Central memory CD8-positive, alpha-beta T cell (primary cell): ENCODE measurements around the gene CLDN6.

Experiments used
- ATAC-seq: fragments of 150-1000 bp; cut with Tn5 transposase; replicated peaks from 2 replicates; pipeline ENCODE4 v1.10.0; 2022; ENCODE audit warnings: mild to moderate bottlenecking, moderate FRiP score, moderate number of reproducible peaks; ENCODE audit not compliant: poor library complexity, severe bottlenecking; ENCODE audit errors: extremely low read depth
- DNase-seq, 2 donors: peaks; one replicate each; pipeline ENCODE4 v3.0.0; 2021; ENCODE audit warnings: low spot score in 2 of 2
- H3K27ac Mint-ChIP-seq: one replicate; pipeline ENCODE4 v1.8.0; 2022; ENCODE audit warnings: low read depth, mild to moderate bottlenecking, moderate library complexity, mixed read lengths
- H3K27me3 Mint-ChIP-seq: one replicate; pipeline ENCODE4 v1.8.0; 2022; ENCODE audit warnings: mixed read lengths
- H3K36me3 Mint-ChIP-seq: one replicate; pipeline ENCODE4 v1.8.0; 2022; ENCODE audit warnings: mild to moderate bottlenecking, moderate library complexity, mixed read lengths; ENCODE audit not compliant: insufficient read depth
- H3K4me1 Mint-ChIP-seq: one replicate; pipeline ENCODE4 v1.8.0; 2022; ENCODE audit warnings: mixed read lengths
- H3K4me3 Mint-ChIP-seq: one replicate; pipeline ENCODE4 v1.8.0; 2022; ENCODE audit warnings: mild to moderate bottlenecking, moderate library complexity, mixed read lengths
- H3K9me3 Mint-ChIP-seq: one replicate; pipeline ENCODE4 v1.8.0; 2022; ENCODE audit warnings: mixed read lengths

CLDN6 gene

DNA sequence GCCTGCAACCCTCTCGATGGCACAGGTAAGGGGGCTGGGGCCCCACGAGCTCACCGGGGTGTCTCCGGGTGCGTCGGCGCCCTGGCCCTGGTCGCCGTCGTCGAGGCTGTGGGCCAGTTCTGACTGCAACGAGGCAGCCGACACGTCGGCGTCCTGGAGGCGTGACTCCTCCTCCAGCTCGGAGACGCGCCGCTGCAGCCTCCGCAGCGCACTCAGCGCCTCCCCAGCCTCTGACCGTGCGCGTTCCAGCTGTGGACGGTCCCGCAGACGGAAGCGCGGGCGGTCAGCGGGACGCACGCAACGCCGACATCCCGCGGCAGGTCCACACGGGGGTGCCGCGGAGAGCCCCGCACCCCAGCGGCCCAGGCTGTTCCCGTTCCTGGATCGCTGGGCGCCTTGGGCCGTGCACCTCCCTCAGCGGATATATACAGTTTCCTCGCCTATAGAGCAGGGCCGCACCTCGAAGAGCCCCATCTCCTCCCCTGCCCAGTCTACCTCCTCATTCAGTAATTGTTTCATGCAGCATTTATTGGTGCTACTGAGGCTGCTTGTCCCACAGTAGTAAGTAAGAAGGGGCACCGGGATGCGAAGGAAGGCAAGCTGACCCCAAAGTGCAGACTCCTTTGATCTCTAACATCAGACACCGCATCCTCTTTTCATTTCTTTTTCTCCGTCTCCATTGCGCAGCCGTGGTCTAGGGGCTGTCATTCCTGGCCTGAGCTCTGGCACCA, 11.7 kb upstream of the CLDN6 start:
- no peak overlapping the region for H3K27ac Mint-ChIP-seq
- peak; percentile 16 for ATAC-seq
- peaks cover 26% of the 10 kb centered on the region for H3K4me1 Mint-ChIP-seq
- peaks cover 61% of the 10 kb centered on the region for H3K27me3 Mint-ChIP-seq
- H3K4me3 Mint-ChIP-seq, result peak overlapping the region; percentile 48
- H3K9me3 Mint-ChIP-seq, result no peaks in the 10 kb centered on the region
- no peak for DNase-seq
- peaks cover 12% of the 10 kb centered on the region for H3K36me3 Mint-ChIP-seq

DNA sequence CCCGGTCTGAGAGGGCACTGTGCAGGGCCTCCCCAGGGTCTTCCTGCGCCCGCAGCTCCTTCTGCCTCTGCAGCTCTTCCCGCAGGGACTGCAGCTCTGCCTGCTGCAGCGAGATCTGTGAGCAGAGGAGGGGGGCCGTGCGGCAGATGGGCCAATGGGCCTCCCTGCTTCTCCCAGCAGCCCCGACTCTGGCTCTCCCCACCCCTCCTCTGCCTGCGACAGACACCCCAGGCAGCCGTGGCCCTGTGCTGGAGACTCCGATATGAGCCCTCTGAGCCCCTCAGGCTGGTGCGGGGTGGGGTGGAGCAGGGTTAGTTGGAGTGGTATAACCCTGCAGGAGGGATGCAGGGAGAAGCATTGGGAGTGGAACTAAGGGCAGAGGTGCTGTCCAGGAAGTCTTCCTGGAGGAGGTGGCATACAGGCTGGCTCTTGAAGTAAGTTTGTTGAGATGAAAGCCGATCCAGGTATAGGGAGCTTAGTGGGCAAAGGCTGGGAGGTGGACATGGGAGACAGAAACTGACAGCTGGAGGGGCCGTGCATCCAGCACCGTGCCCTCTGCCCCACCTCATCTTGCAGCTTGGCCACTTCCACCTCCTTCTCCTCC, 10.8 kb upstream of the CLDN6 start:
- Mint-ChIP-seq H3K4me1 (peaks cover 33% of the 10 kb centered on the region), H3K4me3 (peak overlapping the region; percentile 20), H3K27me3 (peaks cover 53% of the 10 kb centered on the region), H3K9me3 (no peaks in the 10 kb centered on the region), H3K36me3 (peaks cover 18% of the 10 kb centered on the region), H3K27ac (no peak overlapping the region)
- no peak for DNase-seq
- ATAC-seq, result no peak

DNA sequence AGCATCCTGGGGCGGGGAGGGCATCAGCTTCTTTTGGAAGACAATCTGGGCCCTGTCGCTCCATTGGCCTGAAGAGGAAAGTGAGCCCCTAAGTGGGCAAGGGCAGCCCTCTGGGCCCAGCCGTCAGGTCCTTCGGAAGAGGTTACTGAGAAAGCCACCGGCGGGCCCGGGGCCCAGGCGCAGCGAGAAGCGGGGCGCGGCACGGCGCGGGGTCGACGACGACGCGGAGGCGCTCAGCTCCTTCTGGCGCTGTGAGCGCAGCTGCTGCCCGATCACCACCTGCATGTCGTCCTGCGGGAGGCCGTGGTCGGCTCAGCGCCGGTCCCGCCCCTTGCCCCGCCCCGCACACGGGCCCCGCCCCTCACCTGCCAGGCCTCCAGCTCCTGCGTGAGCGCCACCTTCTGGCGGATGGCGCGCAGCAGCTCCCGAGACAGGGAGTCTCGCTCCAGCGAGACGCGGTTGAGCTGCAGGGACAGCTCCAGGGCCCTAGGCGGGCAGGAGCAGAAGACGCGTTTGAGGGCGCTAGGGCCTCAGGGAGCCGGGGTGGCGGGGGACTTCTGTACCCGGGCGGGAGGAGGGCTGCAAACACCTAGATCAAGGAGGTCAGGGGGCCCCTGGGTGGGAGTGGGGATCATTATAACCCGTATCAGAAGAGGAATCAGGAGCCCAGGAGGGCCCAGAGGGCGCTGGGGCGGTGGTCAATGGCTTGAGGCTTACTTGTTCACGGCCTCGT, 10.2 kb upstream of the CLDN6 start:
- Mint-ChIP-seq H3K4me3 (peak overlapping the region; percentile 42), H3K9me3 (no peaks in the 10 kb centered on the region), H3K27ac (no peak overlapping the region), H3K36me3 (peaks cover 18% of the 10 kb centered on the region), H3K4me1 (peaks cover 35% of the 10 kb centered on the region), H3K27me3 (peaks cover 46% of the 10 kb centered on the region)
- peak; percentile 66 to 76 for DNase-seq
- peak; percentile 17 for ATAC-seq

DNA sequence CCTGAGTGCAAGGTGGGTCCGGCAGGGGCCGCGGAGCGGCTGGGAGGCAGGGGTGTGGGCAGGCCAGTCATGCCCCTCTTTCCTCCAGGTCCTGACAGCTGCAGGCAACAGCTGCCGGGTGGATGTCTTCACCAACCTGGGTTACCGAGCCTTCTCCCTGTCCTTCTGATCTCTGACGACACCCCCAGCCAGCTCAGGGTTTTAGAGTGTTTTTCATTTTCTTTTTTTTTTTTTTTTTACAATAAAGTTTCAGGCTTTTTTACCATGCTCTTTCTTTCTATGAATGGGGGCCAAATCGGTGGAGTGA, 9.5 kb upstream of the CLDN6 start:
- peaks cover 18% of the 10 kb centered on the region for H3K36me3 Mint-ChIP-seq
- no peaks in the 10 kb centered on the region for H3K9me3 Mint-ChIP-seq

DNA sequence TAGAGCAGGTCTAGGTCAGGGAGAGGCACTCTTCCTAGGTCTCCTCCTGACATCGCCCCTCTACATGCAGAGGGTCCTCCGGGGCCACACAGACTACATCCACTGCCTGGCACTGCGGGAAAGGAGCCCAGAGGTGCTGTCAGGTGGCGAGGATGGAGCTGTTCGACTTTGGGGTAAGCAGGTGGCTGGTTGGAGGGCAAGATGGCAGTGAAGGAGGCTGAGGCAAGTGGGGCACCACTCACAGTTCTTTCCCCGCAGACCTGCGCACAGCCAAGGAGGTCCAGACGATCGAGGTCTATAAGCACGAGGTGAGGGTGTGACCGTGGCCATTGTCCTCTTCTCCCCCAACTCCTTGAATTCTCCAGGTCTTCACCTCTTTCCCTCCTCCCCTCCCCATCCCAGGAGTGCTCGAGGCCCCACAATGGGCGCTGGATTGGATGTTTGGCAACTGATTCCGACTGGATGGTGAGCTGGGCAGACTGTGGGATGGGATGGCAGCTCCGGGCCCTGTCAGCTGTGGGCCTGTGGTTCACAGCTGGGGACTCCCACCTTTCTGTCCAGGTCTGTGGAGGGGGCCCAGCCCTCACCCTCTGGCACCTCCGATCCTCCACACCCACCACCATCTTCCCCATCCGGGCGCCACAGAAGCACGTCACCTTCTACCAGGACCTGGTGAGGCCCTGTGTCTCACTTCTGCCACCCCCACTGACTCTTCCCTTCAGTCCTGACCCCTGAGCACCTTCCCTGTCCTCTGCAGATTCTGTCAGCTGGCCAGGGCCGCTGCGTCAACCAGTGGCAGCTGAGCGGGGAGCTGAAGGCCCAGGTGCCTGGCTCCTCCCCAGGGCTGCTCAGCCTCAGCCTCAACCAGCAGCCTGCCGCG, 8.9 kb upstream of the CLDN6 start:
- ATAC-seq, result no peak
- peaks cover 18% of the 10 kb centered on the region for H3K36me3 Mint-ChIP-seq
- H3K27me3 Mint-ChIP-seq, result peaks cover 33% of the 10 kb centered on the region
- no peaks in the 10 kb centered on the region for H3K9me3 Mint-ChIP-seq
- DNase-seq, result no peak
- peaks cover 41% of the 10 kb centered on the region for H3K4me1 Mint-ChIP-seq
- H3K4me3 Mint-ChIP-seq, result no peak overlapping the region
- no peak overlapping the region for H3K27ac Mint-ChIP-seq

More for the DNA sequence above, 9.5 kb upstream of the CLDN6 start:
- H3K4me1 Mint-ChIP-seq, result peaks cover 36% of the 10 kb centered on the region
- H3K27ac Mint-ChIP-seq, result no peak overlapping the region
- no peak for ATAC-seq
- H3K4me3 Mint-ChIP-seq, result no peak overlapping the region
- H3K27me3 Mint-ChIP-seq, result peaks cover 39% of the 10 kb centered on the region
- no peak for DNase-seq

DNA sequence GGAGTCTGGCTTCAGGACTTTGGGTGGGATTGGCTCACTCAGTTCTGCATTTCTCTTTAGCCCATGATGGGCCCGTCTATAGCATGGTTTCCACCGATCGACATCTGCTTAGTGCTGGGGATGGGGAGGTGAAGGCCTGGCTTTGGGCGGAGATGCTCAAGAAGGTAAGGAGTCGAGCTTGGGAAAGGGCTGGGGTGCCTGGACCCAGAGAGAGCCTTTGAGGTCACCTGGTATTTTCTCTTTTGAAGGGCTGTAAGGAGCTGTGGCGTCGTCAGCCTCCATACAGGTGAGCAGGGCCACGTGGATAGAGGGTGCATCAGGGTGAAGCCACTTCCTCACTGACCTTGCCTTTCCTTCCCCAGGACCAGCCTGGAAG, 8.0 kb upstream of the CLDN6 start:
- peaks cover 18% of the 10 kb centered on the region for H3K36me3 Mint-ChIP-seq
- H3K4me3 Mint-ChIP-seq, result no peak overlapping the region
- no peak for ATAC-seq

DNA sequence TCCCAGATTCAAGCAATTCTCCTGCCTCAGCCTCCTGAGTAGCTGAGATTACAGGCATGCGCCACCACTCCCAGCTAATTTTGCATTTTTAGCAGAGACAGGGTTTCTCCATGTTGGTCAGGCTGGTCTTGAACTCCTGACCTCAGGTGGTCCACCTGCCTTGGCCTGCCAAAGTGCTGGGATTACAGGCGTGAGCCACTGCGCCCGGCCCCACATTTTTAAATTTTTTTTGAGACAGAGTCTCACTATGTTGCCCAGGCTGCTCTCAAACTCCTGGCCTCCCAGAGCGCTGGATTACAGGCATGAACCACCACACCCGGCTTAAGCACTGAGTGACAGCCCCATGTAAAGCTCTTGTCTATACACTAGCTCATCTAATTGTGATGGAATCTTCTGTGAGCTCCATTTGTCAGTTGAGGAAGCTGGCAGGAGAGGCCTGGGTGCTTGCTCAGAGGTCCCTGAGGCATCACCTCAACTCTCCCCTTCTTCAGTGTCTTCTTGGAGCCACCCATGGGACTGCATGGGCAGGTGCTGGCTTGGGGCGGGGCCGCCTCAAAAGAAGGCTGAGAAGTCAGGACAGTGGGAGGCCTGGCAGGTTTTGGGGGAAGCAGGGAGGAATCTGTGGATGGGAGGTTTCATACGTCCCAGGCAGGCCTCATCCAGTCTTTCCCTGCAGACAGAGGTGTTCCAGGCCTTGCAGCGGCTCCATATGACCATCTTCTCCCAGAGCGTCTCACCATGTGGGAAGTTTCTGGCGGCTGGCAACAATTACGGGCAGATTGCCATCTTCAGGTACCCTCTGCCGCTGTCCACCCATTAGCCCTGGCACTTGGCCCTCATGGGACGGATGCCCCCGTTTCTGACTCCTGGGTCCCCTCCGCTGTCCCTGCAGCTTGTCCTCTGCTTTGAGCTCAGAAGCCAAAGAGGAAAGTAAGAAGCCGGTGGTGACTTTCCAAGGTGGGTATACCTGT, 7.3 kb upstream of the CLDN6 start:
- ATAC-seq (no peak), DNase-seq (no peak)
- Mint-ChIP-seq H3K36me3 (peaks cover 18% of the 10 kb centered on the region), H3K4me1 (peaks cover 54% of the 10 kb centered on the region), H3K27ac (no peak overlapping the region), H3K9me3 (no peaks in the 10 kb centered on the region), H3K27me3 (peaks cover 19% of the 10 kb centered on the region), H3K4me3 (peak overlapping the region; percentile 76)

More for the DNA sequence above, 8.0 kb upstream of the CLDN6 start:
- H3K27ac Mint-ChIP-seq, result no peak overlapping the region
- H3K4me1 Mint-ChIP-seq, result peaks cover 49% of the 10 kb centered on the region
- DNase-seq, result no peak
- H3K9me3 Mint-ChIP-seq, result no peaks in the 10 kb centered on the region
- H3K27me3 Mint-ChIP-seq, result peaks cover 26% of the 10 kb centered on the region

DNA sequence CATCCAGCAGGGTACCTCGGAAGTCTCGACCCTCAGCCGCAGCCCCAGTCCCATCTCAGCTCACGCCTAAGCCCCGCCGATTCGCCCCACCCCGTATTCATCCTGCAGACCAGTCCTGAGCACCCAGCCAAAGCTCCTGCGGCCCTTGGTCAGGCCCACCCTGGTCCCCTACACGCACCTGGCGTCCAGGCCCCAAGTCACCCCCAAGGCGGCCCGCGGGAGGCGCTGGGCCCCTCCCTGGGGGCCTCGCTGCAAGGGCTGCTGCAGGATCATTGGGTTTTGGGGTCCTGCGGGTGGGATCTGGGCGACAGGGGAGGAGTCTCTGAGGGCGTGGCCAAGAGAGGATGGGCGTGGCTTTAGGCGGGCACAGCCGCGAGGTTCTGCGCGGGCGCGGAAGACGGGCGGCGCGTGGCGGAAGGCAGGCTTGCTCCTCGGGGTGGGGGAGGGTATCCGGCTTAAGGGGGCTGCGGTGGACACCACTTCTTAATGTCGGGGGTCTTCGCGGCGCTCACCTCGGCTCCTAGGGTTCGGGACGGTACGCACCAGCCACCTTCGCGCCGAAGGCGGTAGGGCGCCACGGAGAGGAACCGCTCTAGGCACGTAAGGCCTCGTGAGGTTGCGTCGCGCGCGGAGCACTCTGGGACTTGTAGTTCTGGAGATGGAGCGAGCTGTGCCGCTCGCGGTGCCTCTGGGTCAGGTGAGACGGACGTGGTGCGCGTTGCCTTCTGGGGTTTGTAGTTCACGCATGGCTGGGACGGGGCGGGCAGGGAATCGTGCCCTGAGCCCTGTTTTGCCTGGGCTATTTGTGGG, 5.9 kb upstream of the CLDN6 start, which contains the start of the genes HCFC1R1 and THOC6:
TSS of gene HCFC1R1 (minus strand) at position 274 of the 810 bp plus-strand sequence. CDS start at position 273, 1 bp downstream.
TSS of gene THOC6 (plus strand) at position 367 of the 810 bp plus-strand sequence. CDS start at position 659, 292 bp downstream.
- H3K4me1 Mint-ChIP-seq, result peaks cover 49% of the 10 kb centered on the region
- peaks cover 16% of the 10 kb centered on the region for H3K36me3 Mint-ChIP-seq
- H3K9me3 Mint-ChIP-seq, result no peaks in the 10 kb centered on the region

DNA sequence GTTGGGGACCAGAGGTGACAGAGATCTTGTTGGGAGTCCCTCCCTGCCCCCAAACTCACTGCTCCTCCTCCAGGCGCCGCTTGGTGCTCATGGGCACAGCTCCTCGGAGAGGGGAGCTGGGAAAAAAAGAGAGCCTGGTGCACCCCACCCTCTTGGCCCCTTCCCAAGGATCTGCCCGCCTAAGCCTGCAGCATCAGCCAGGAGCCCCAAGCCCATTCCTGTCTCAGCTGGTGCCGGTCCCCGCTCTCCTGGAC, 5.4 kb upstream of the CLDN6 start:
- Mint-ChIP-seq H3K36me3 (peaks cover 16% of the 10 kb centered on the region), H3K27ac (peak overlapping the region; percentile 66), H3K4me1 (peaks cover 44% of the 10 kb centered on the region), H3K9me3 (no peaks in the 10 kb centered on the region), H3K4me3 (peak overlapping the region; percentile 76), H3K27me3 (no peaks in the 10 kb centered on the region)
- DNase-seq (no peak), ATAC-seq (no peak)

More for the DNA sequence above, 5.9 kb upstream of the CLDN6 start, which contains the start of the genes HCFC1R1 and THOC6:
- H3K27me3 Mint-ChIP-seq, result peaks cover 4% of the 10 kb centered on the region
- H3K27ac Mint-ChIP-seq, result peak within 1 kb of the TSS; percentile 66
- peak within 1 kb of the TSS; percentile 76 for H3K4me3 Mint-ChIP-seq
- peak; percentile 87 for ATAC-seq
- peak; percentile 92 to 93 for DNase-seq

DNA sequence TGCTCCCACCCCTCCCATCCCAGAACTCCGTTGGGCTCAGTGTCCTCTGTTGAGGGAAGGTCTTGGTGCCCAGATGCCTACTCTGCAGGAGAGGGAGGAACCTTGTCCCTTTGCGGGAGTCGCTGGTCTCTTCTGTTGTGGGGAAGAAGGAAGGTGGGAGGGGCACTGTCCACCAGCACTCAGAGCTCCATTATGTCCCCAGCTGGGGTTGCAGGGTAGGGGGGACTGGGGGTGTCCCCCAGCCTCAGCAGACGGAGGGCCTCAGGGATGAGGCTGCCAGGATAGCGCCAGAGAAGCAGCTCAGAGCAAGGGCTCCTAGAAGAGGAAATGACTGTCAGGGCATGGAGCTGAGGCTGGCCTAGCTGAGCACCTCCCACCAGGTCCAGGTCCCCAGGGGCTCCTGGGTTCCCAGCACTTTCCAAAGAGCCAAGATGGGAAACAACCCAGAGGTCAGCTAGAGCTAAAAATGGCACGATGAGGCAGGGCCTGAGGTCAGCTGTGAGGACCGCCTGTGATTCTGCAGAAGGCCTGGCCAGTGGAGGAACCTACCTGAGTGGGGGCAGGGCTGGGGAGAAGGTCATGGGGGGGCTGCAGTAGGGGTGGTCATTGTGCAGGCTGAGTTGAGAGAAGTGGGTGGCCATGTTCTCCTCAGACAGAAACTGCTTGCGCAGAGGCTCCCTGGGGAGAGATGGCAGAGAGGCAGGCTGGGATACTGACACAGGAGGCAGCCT, 4.9 kb upstream of the CLDN6 start:
- Mint-ChIP-seq H3K36me3 (peaks cover 16% of the 10 kb centered on the region), H3K27me3 (no peaks in the 10 kb centered on the region), H3K4me3 (peak overlapping the region; percentile 76), H3K27ac (peak overlapping the region; percentile 66), H3K4me1 (peaks cover 41% of the 10 kb centered on the region), H3K9me3 (no peaks in the 10 kb centered on the region)
- no peak for DNase-seq
- ATAC-seq, result no peak
